Transverse colon (tissue), 4 donors: ENCODE measurements around the gene SEC24C.

Experiments
- POLR2A ChIP-seq: fragments of 450-650 bp; IDR thresholded peaks from one replicate; pipeline ENCODE4 v1.6.1; 2016; ENCODE audit warnings: antibody characterized with exemption, mild to moderate bottlenecking, moderate library complexity
- POLR2AphosphoS5 ChIP-seq, 3 donors: sonication (generic); formaldehyde crosslinking; IDR thresholded peaks; one replicate each; pipeline ENCODE4 v1.6.1; 2016; ENCODE audit warnings: antibody characterized with exemption in 3 of 3
- TF ChIP-seq, protein P1 (sequence below), 5 experiments: fragments of 200-600 bp in 3 of 5; fragments of 450-650 bp in 2 of 5; sonication (generic) in 3 of 5; IDR thresholded peaks; 1 replicate in 2 of 5; 2 replicates in 3 of 5; pipeline ENCODE4 v1.5.1; 2016 to 2017; ENCODE audit warnings: antibody characterized with exemption in 5 of 5, inconsistent platforms in 3 of 5, mild to moderate bottlenecking in 2 of 5, moderate library complexity in 1 of 5

DNA sequence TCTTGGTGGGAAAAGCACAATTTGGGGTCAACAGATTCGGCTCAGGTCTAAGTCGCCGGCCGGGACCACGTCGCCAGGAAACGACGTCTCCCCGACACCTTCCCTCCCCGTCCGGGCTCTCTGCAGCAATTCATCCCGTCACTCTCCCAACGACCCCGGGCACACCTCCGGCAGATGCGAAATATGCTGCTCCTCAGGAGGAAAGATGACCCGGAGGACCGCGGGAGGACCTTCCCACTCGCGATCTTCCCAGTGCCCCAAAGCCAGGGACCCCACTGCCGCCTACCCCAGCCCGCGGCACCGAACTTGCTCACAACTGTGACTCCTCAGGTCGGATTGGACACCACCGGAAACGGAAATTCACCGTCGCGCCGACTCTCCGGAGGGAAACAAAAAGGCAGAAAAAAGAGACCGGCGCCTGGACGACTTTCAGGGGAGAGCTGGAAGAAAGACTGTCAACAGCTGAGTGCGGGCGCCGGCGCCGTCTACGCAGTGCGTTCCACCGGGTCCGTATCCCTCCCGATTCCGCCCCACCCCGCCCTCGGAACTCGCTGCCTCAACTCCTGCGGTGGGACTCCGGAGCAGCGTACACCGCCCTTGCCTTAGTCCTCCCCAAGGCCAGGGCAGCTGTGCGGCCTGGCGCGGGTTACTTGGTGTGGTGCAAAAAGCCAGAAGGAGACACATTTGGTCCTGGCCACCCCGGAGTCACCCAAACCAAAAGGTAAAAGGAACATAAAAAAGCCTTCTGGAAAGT is 13.8 kb upstream of the SEC24C start:
- TF ChIP-seq, protein P1, sequence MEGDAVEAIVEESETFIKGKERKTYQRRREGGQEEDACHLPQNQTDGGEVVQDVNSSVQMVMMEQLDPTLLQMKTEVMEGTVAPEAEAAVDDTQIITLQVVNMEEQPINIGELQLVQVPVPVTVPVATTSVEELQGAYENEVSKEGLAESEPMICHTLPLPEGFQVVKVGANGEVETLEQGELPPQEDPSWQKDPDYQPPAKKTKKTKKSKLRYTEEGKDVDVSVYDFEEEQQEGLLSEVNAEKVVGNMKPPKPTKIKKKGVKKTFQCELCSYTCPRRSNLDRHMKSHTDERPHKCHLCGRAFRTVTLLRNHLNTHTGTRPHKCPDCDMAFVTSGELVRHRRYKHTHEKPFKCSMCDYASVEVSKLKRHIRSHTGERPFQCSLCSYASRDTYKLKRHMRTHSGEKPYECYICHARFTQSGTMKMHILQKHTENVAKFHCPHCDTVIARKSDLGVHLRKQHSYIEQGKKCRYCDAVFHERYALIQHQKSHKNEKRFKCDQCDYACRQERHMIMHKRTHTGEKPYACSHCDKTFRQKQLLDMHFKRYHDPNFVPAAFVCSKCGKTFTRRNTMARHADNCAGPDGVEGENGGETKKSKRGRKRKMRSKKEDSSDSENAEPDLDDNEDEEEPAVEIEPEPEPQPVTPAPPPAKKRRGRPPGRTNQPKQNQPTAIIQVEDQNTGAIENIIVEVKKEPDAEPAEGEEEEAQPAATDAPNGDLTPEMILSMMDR (IDR thresholded peaks at IDR 0.05), result no peak
- TF ChIP-seq POLR2A, result peak; percentile 65
- peak; percentile 60 to 72 (median 71) for TF ChIP-seq POLR2AphosphoS5 (IDR thresholded peaks at IDR 0.05)
